Neural cell (in vitro differentiated cells): ENCODE measurements around the gene ITPKB. TPM values are rescaled to one million over a fixed set of nuclear protein-coding genes. Genes with fewer than 3 reads are reported as not detected.

ENCODE experiments used
- H2AFZ ChIP-seq: fragments of 200-600, 300-800 bp; sonication (generic), shearing (Covaris generic); 2 replicates; pipeline ENCODE4 v1.6.0; 2014; ENCODE audit warnings: low read depth, mild to moderate bottlenecking, antibody characterized with exemption, low read length, moderate library complexity
- H3F3A ChIP-seq: fragments of 200-600 bp; shearing (Covaris generic); 2 replicates; pipeline ENCODE4 v1.6.1; 2016; ENCODE audit warnings: mild to moderate bottlenecking, moderate library complexity, mixed read lengths, antibody characterized with exemption, low read length; ENCODE audit not compliant: insufficient read depth, poor library complexity, severe bottlenecking
- H3K27ac ChIP-seq: fragments of 200-600, 300-800 bp; sonication (generic), shearing (Covaris generic); 2 replicates; pipeline ENCODE4 v1.5.1; 2014; ENCODE audit warnings: mild to moderate bottlenecking, low read length, moderate library complexity
- H3K27me3 ChIP-seq: fragments of 300-800, 200-600 bp; sonication (generic), shearing (Covaris generic); 2 replicates; pipeline ENCODE4 v1.6.0; 2014; ENCODE audit warnings: mild to moderate bottlenecking, low read depth, low read length, moderate library complexity; ENCODE audit not compliant: insufficient read depth
- H3K36me3 ChIP-seq: fragments of 300-800, 200-600 bp; sonication (generic), shearing (Covaris generic); 2 replicates; pipeline ENCODE4 v1.5.1; 2014; ENCODE audit warnings: mild to moderate bottlenecking, antibody characterized with exemption, low read length, moderate library complexity; ENCODE audit not compliant: insufficient read depth
- H3K4me2 ChIP-seq: fragments of 300-800, 200-600 bp; sonication (generic), shearing (Covaris generic); 2 replicates; pipeline ENCODE4 v1.6.0; 2014; ENCODE audit warnings: mild to moderate bottlenecking, low read length
- H3K4me3 ChIP-seq: fragments of 300-800, 200-600 bp; sonication (generic), shearing (Covaris generic); 2 replicates; pipeline ENCODE4 v1.5.1; 2014; ENCODE audit warnings: mild to moderate bottlenecking, low read length, moderate library complexity
- H3K79me2 ChIP-seq: fragments of 200-600 bp; shearing (Covaris generic); replicated peaks from 2 replicates; pipeline ENCODE4 v1.6.0; 2014; ENCODE audit warnings: mild to moderate bottlenecking, low read length, moderate library complexity; ENCODE audit not compliant: insufficient read depth
- H3K9ac ChIP-seq: fragments of 300-800, 200-600 bp; sonication (generic), shearing (Covaris generic); 2 replicates; pipeline ENCODE4 v1.6.1; 2016; ENCODE audit warnings: mild to moderate bottlenecking, low read length, mixed read lengths
- H3K9me2 ChIP-seq: fragments of 200-600 bp; shearing (Covaris generic); 2 replicates; pipeline ENCODE4 v1.6.1; 2016; ENCODE audit warnings: mild to moderate bottlenecking, low read length, mixed read lengths; ENCODE audit not compliant: insufficient read depth
- H3K9me3 ChIP-seq: fragments of 200-600, 300-800 bp; sonication (generic), shearing (Covaris generic); 2 replicates; pipeline ENCODE4 v1.6.1; 2016; ENCODE audit warnings: mild to moderate bottlenecking, mixed run types, low read length, moderate library complexity, mixed read lengths
- H4K20me1 ChIP-seq: fragments of 200-600 bp; shearing (Covaris generic); 2 replicates; pipeline ENCODE4 v1.6.1; 2016; ENCODE audit warnings: mild to moderate bottlenecking, mixed run types; ENCODE audit not compliant: insufficient read depth
- CTCF ChIP-seq: fragments of 450-650 bp; IDR thresholded peaks from 2 replicates; pipeline ENCODE4 v1.5.1; 2014; ENCODE audit warnings: antibody characterized with exemption, mild to moderate bottlenecking, moderate library complexity; ENCODE audit not compliant: poor library complexity, severe bottlenecking
- EP300 ChIP-seq: fragments of 450-650 bp; conservative IDR thresholded peaks from 2 replicates; pipeline ENCODE4 v1.6.1; 2014; ENCODE audit warnings: antibody characterized with exemption, mild to moderate bottlenecking, moderate library complexity; ENCODE audit not compliant: poor library complexity, severe bottlenecking
- EZH2 ChIP-seq: fragments of 200-600, 300-800 bp; shearing (Covaris generic), sonication (generic); IDR thresholded peaks from 2 replicates; pipeline ENCODE4 v1.6.1; 2014; ENCODE audit warnings: antibody characterized with exemption, low read length, borderline replicate concordance, mild to moderate bottlenecking; ENCODE audit not compliant: insufficient read depth, poor library complexity, severe bottlenecking
- MXI1 ChIP-seq: fragments of 450-650 bp; conservative IDR thresholded peaks from 2 replicates; pipeline ENCODE4 v1.6.1; 2014; ENCODE audit warnings: antibody characterized with exemption, mild to moderate bottlenecking; ENCODE audit not compliant: poor library complexity, severe bottlenecking
- POLR2AphosphoS5 ChIP-seq: IDR thresholded peaks from 2 replicates; pipeline ENCODE4 v1.6.1; 2012
- RAD21 ChIP-seq: fragments of 450-650 bp; conservative IDR thresholded peaks from 2 replicates; pipeline ENCODE4 v1.6.1; 2014; ENCODE audit warnings: antibody characterized with exemption, mild to moderate bottlenecking, moderate library complexity
- REST ChIP-seq: IDR thresholded peaks from 2 replicates; pipeline ENCODE4 v1.6.1; 2012; ENCODE audit warnings: borderline replicate concordance
- SMC3 ChIP-seq: fragments of 450-650 bp; conservative IDR thresholded peaks from 2 replicates; pipeline ENCODE4 v1.6.1; 2014; ENCODE audit warnings: antibody characterized with exemption, mild to moderate bottlenecking, moderate library complexity; ENCODE audit not compliant: poor library complexity
- TAF1 ChIP-seq: IDR thresholded peaks from 2 replicates; pipeline ENCODE4 v1.6.1; 2012; ENCODE audit warnings: low read depth
- polyA plus RNA-seq: library from polyadenylated mRNA; depleted of rRNA; stranded (reverse); fragments of >200 nt; gene quantifications from 2 replicates; pipeline ENCODE4 v1.2.3, GENCODE V29; 2014

ITPKB gene
- polyA plus RNA-seq, 1 donor from 2014 or later: 0.19 TPM

GRCh38 chr1:226785805-226786204, 46.7 kb upstream of the ITPKB start:
- no peaks in the 10 kb centered on the region for H3F3A ChIP-seq
- H3K9me3 ChIP-seq: no peaks in the 10 kb centered on the region
- no peaks in the 10 kb centered on the region for H3K36me3 ChIP-seq
- H4K20me1 ChIP-seq: no peaks in the 10 kb centered on the region
- no peak overlapping the region for H3K27ac ChIP-seq
- no peak overlapping the region for H2AFZ ChIP-seq
- no peak overlapping the region for H3K9ac ChIP-seq
- no peaks in the 10 kb centered on the region for H3K27me3 ChIP-seq
- no peaks in the 10 kb centered on the region for H3K9me2 ChIP-seq
- no peaks in the 10 kb centered on the region for H3K79me2 ChIP-seq
- TF ChIP-seq SMC3: no peak
- no peak for TF ChIP-seq RAD21
- TF ChIP-seq EP300: no peak
- TF ChIP-seq POLR2AphosphoS5: no peak
- TF ChIP-seq MXI1: no peak
- no peak for TF ChIP-seq TAF1
- TF ChIP-seq EZH2: no peak
- TF ChIP-seq CTCF: no peak
- TF ChIP-seq REST: no peak
- H3K4me3 ChIP-seq: no peak overlapping the region
- H3K4me2 ChIP-seq: no peak overlapping the region

GRCh38 chr1:226784081-226785049, 45.3 kb upstream of the ITPKB start:
- Histone ChIP-seq H3K9me2 (no peaks in the 10 kb centered on the region), H3F3A (no peaks in the 10 kb centered on the region), H3K36me3 (no peaks in the 10 kb centered on the region), H3K4me3 (no peak overlapping the region), H2AFZ (no peak overlapping the region), H3K9me3 (no peaks in the 10 kb centered on the region), H3K79me2 (no peaks in the 10 kb centered on the region), H3K27ac (no peak overlapping the region), H3K4me2 (no peak overlapping the region), H4K20me1 (no peaks in the 10 kb centered on the region), H3K27me3 (no peaks in the 10 kb centered on the region), H3K9ac (no peak overlapping the region)
- no peak for TF ChIP-seq TAF1
